Measurements from ENCODE around the gene ZNF567. TPM values are rescaled to one million over a fixed set of nuclear protein-coding genes. Genes with fewer than 3 reads are reported as not detected.

The ZNF567 gene
- total and polyA plus RNA-seq, 2 of the 8 experiments (the other 6 are each of a cell fraction or from before 2014, with no cell fraction given), result 6.5 to 10.5 TPM

DNA sequence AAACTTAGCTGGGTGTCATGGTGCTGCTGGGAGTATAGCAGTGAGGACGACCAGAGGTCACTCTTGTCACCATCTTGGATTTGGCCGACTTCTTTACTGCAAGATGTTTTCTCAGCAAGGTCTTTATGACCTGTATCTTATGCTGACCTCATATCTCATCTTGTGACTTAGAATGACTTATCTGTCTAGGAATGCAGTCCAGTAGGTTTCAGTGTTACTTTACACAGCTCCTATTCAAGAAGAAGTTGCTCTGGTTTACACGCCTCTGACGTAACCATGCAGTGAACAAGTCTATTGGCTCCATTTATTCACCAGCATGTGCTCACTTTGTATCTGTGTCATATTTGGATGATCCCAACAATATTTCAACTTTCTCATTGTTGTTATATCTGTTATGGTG, 58.5 kb downstream of the ZNF567 start:
- Histone ChIP-seq H2BK12ac (ENCODE audit: low read depth, low read length) (no peak overlapping the region), H3K79me2 (ENCODE audit: control insufficient read depth in 1 of 2, insufficient read depth in 2 of 2, low read length in 2 of 2) (peaks cover 0 to 4% of the 10 kb centered on the region in 2 experiments; a peak in 1 of 4 replicates), H4K20me1 (replicated peaks in 1 of 2; ENCODE audit: control insufficient read depth in 1 of 2, insufficient read depth in 2 of 2, low read length in 2 of 2) (no peaks in the 10 kb centered on the region), H3K14ac (ENCODE audit: insufficient read length) (no peak overlapping the region), H2AFZ (ENCODE audit: low read length) (no peak overlapping the region), H3K56ac (replicated peaks; ENCODE audit: insufficient read length, low read depth, low read length) (no peak overlapping the region), H3K23me2 (ENCODE audit: low read depth, low read length) (no peaks in the 10 kb centered on the region), H3K4ac (replicated peaks; ENCODE audit: insufficient read length, low read depth, low read length) (no peak overlapping the region), H3K18ac (ENCODE audit: extremely low read depth, low read length) (no peak overlapping the region), H2BK120ac (replicated peaks; ENCODE audit: low read depth, low read length) (no peak overlapping the region), H3K36me3 (ENCODE audit: control insufficient read depth in 2 of 4, insufficient read depth in 4 of 4, low read length in 3 of 4) (peaks cover 26 to 67% (median 50%) of the 10 kb centered on the region in 4 experiments), H3K27ac (ENCODE audit: low read depth, low read length) (no peak overlapping the region), H3K23ac (ENCODE audit: insufficient read length) (no peak overlapping the region), H3K27me3 (replicated peaks in 1 of 4; ENCODE audit: control insufficient read depth in 3 of 4, extremely low read depth in 1 of 4, insufficient read depth in 3 of 4, low read length in 3 of 4) (no peaks in the 10 kb centered on the region), H2AK5ac (ENCODE audit: low read depth, low read length) (no peak overlapping the region), H3K4me3 (ENCODE audit: extremely low read depth in 1 of 4, insufficient read depth in 2 of 4, low read depth in 3 of 4, low read length in 4 of 4) (no peak overlapping the region), H4K8ac (ENCODE audit: extremely low read depth, insufficient read depth, low read length) (no peak overlapping the region), H3K4me2 (ENCODE audit: insufficient read depth in 1 of 2, low read depth in 2 of 2, low read length in 2 of 2) (no peak overlapping the region), H4K5ac (ENCODE audit: insufficient read length, low read depth, low read length) (no peak overlapping the region), H2BK15ac (ENCODE audit: low read length) (no peak overlapping the region), H3K9ac (replicated peaks in 1 of 4; ENCODE audit: extremely low read depth in 1 of 4, low read depth in 3 of 4, low read length in 3 of 4) (no peak overlapping the region), H3K4me1 (replicated peaks in 1 of 4; ENCODE audit: control insufficient read depth in 3 of 4, insufficient read depth in 4 of 4, low read length in 3 of 4) (no peaks in the 10 kb centered on the region), H3K9me3 (ENCODE audit: insufficient read depth in 2 of 2, low read depth in 1 of 2, low read length in 1 of 2) (peaks cover 65 to 73% of the 10 kb centered on the region in 2 experiments), H2BK5ac (ENCODE audit: low read depth, low read length) (no peak overlapping the region), H3K79me1 (ENCODE audit: low read depth, low read length) (no peaks in the 10 kb centered on the region), H2BK20ac (ENCODE audit: low read length) (no peak overlapping the region), H4K91ac (replicated peaks; ENCODE audit: insufficient read length, low read length) (no peak overlapping the region)
- DNase-seq (ENCODE audit: low read depth in 1 of 2, low spot score in 2 of 2) (no peak), FAIRE-seq (no peak)
- CTCF ChIA-PET (ENCODE audit: partially characterized antibody), result no interaction called here
- TF ChIP-seq CREB1 (IDR thresholded peaks at IDR 0.05) (no peak), JUN (IDR thresholded peaks at IDR 0.05; ENCODE audit: low read depth, low read length) (no peak), GABPA (IDR thresholded peaks at IDR 0.05; ENCODE audit: borderline replicate concordance, insufficient read depth, low read length) (no peak), TCF12 (IDR thresholded peaks at IDR 0.05; ENCODE audit: low read depth, low read length) (no peak), SUZ12 (IDR thresholded peaks at IDR 0.05; ENCODE audit: low read length) (no peak)
- WGBS, 2 experiments (ENCODE audit: extremely low coverage in 1 of 2, insufficient coverage in 1 of 2, insufficient read length in 1 of 2, insufficient replicate concordance in 2 of 2, low coverage in 1 of 2, low lambda C conversion rate in 2 of 2, missing lambda C conversion rate in 1 of 2), result 90% methylated on average over 4 of the region's 4 CpGs; no CpG with 5 or more reads in 1 of the 2 experiments
- POLR2A ChIA-PET (ENCODE audit: partially characterized antibody), result interaction anchor here (0.6 to 1.9 kb wide), 4 partner anchors 22 to 30 kb away, joined by 3 to 5 read pairs (median 4); partner anchors contain the start of gene ZNF850

All from H1 (cell line).